GM23338 (cell line): Measurements from ENCODE around the gene MLPH.

Experiments
- EZH2 ChIP-seq: fragments of 200-600 bp; sonication (generic); IDR thresholded peaks from one replicate; pipeline ENCODE4 v1.8.0; 2017; ENCODE audit warnings: antibody characterized with exemption, mild to moderate bottlenecking, low read depth; ENCODE audit not compliant: unreplicated experiment
- TF ChIP-seq, protein P1 (sequence below), 2 experiments: fragments of 200-600 bp in 1 of 2; sonication (generic) in 1 of 2; conservative IDR thresholded peaks; 2 replicates each; pipeline versions ENCODE4 v1.5.1 to v1.6.1; 2016 to 2017; ENCODE audit warnings: antibody characterized with exemption in 2 of 2, low read depth in 2 of 2, mild to moderate bottlenecking in 2 of 2, moderate library complexity in 1 of 2

DNA sequence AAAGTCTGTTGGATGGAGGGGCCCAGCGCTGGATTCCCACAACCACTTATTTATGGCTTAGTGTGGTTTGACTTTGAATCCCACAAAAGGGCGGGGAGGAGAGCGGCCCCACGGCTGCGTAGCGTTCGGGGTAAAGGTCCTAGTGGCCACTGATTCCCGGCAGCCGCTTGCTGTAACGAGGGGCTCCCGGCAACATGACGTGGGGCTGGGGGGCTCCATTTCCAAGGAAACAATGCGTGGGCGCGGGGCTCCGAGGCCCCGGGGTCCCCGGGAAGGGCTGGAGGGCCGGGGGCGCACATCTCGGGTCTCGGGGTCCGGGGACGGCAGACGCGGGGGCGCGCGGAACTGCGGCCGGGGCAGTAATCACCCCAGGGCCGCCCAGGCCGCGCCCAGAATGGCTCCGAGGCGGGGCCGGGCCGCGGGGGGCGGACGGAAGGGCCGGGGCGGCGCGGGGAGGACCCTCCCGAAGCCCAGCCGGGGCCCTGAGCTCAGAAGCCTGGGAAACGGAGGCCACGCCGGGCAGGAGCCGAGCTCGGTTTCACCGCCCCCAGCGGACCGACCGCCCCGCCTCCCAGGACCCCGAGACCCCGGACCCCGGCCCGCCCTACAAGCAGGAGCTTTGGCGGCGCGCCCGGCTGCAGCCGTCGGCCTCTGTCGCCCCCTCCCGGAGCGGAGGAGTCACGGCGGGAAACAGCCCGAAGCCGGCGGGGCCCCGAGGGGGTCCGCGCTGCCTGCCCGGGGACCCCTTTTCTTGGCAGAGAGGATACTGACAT is 11.9 kb upstream of the MLPH start:
- TF ChIP-seq, protein P1, sequence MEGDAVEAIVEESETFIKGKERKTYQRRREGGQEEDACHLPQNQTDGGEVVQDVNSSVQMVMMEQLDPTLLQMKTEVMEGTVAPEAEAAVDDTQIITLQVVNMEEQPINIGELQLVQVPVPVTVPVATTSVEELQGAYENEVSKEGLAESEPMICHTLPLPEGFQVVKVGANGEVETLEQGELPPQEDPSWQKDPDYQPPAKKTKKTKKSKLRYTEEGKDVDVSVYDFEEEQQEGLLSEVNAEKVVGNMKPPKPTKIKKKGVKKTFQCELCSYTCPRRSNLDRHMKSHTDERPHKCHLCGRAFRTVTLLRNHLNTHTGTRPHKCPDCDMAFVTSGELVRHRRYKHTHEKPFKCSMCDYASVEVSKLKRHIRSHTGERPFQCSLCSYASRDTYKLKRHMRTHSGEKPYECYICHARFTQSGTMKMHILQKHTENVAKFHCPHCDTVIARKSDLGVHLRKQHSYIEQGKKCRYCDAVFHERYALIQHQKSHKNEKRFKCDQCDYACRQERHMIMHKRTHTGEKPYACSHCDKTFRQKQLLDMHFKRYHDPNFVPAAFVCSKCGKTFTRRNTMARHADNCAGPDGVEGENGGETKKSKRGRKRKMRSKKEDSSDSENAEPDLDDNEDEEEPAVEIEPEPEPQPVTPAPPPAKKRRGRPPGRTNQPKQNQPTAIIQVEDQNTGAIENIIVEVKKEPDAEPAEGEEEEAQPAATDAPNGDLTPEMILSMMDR (conservative IDR thresholded peaks at IDR 0.05; ENCODE audit: low read depth in 2 of 2) = peak; percentile 68 to 83
- no peak for TF ChIP-seq EZH2
